SU-DHL-6 (cell line): ENCODE results near the gene NR2F6.

ENCODE experiments used
- EZH2phosphoT487 ChIP-seq: fragments of 200-600 bp; sonication (generic), shearing (Covaris generic); conservative IDR thresholded peaks from 2 replicates; pipeline ENCODE4 v1.6.1; 2018; ENCODE audit warnings: mild to moderate bottlenecking, antibody characterized with exemption, low read length, moderate library complexity, mixed read lengths
- TF ChIP-seq, protein P1 (sequence below): fragments of 200-600 bp; sonication (generic); IDR thresholded peaks from one replicate; pipeline ENCODE4 v1.5.1; 2017; ENCODE audit warnings: antibody characterized with exemption, mild to moderate bottlenecking, low read length, moderate library complexity; ENCODE audit not compliant: insufficient read depth, poor library complexity, severe bottlenecking

DNA sequence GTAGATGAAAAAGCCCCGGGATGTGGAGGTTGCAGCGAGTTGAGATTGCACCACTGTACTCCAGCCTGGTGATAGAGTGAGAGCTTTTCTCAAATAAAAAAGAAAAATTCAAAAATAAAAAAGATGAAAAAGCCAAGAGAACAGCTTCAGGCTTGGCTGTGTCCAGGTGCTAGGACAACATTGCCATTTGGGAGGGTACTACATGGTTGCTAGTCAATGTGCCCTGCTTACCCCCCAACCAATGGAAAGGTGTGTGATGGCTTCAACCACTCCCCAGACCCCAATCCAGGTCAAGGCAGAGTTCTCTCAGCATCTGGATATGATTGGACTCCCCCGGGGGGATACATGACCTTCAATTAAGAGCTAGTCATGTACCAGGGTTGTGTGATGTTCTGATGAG is 33.7 kb upstream of the NR2F6 start:
- TF ChIP-seq, protein P1, sequence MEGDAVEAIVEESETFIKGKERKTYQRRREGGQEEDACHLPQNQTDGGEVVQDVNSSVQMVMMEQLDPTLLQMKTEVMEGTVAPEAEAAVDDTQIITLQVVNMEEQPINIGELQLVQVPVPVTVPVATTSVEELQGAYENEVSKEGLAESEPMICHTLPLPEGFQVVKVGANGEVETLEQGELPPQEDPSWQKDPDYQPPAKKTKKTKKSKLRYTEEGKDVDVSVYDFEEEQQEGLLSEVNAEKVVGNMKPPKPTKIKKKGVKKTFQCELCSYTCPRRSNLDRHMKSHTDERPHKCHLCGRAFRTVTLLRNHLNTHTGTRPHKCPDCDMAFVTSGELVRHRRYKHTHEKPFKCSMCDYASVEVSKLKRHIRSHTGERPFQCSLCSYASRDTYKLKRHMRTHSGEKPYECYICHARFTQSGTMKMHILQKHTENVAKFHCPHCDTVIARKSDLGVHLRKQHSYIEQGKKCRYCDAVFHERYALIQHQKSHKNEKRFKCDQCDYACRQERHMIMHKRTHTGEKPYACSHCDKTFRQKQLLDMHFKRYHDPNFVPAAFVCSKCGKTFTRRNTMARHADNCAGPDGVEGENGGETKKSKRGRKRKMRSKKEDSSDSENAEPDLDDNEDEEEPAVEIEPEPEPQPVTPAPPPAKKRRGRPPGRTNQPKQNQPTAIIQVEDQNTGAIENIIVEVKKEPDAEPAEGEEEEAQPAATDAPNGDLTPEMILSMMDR, result no peak
- no peak for TF ChIP-seq EZH2phosphoT487
